HepG2 (cell line): ENCODE measurements around the gene ADAM19.

Experiments
- CBX2 ChIP-seq, 2 experiments: fragments of 200-600 bp in 1 of 2; sonication (generic); formaldehyde crosslinking in 1 of 2; IDR thresholded peaks; 2 replicates each; pipeline versions ENCODE4 v1.7.0 to v1.8.1; 2018 to 2022; ENCODE audit warnings: low read depth in 2 of 2, low read length in 1 of 2, mild to moderate bottlenecking in 1 of 2, missing genetic modification reagents in 1 of 2
- RELA ChIP-seq: sonication (generic); formaldehyde crosslinking; IDR thresholded peaks from 2 replicates; pipeline ENCODE4 v1.4.0; 2020; ENCODE audit warnings: missing genetic modification reagents
- RFX5 ChIP-seq: IDR thresholded peaks from 2 replicates; pipeline ENCODE4 v1.6.1; 2011; ENCODE audit warnings: low read depth, low read length, improper control_type of control experiment
- SMC3 ChIP-seq: IDR thresholded peaks from 2 replicates; pipeline ENCODE4 v1.6.1; 2011; ENCODE audit warnings: low read length, improper control_type of control experiment
- TF ChIP-seq, protein P1 (sequence below): sonication (generic); formaldehyde crosslinking; IDR thresholded peaks from 2 replicates; pipeline ENCODE4 v1.5.0; 2020; ENCODE audit warnings: mild to moderate bottlenecking, missing genetic modification reagents, moderate library complexity
- TF ChIP-seq, protein P2 (sequence below): sonication (generic); formaldehyde crosslinking; IDR thresholded peaks from 2 replicates; pipeline ENCODE4 v1.4.0; 2020; ENCODE audit warnings: missing genetic modification reagents, mild to moderate bottlenecking, borderline replicate concordance

DNA sequence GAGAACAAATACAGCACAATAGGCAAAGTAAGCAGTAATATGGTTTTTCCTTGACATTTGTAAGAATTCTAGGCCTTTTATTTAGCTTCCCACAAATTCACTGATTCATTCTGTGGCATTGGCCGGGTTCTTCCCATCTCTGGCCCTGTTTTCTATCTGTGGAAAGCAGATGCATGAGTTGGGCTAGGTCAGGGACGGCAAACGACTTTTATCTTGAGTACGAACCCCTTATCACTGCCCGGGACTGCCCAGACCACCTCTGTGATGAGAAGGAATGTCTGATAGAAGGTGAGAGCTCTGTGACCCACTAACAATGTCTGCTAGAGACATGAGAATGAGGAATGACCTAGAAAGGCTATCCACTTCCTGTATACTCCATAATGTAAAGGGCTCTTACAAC lies 35.4 kb upstream of the ADAM19 start:
- no peak for TF ChIP-seq CBX2 (IDR thresholded peaks at IDR 0.05; ENCODE audit: low read depth, low read length)
- no peak for TF ChIP-seq CBX2 (CRISPR knock-in tag; IDR thresholded peaks at IDR 0.05; ENCODE audit: low read depth)
- TF ChIP-seq, protein P1, sequence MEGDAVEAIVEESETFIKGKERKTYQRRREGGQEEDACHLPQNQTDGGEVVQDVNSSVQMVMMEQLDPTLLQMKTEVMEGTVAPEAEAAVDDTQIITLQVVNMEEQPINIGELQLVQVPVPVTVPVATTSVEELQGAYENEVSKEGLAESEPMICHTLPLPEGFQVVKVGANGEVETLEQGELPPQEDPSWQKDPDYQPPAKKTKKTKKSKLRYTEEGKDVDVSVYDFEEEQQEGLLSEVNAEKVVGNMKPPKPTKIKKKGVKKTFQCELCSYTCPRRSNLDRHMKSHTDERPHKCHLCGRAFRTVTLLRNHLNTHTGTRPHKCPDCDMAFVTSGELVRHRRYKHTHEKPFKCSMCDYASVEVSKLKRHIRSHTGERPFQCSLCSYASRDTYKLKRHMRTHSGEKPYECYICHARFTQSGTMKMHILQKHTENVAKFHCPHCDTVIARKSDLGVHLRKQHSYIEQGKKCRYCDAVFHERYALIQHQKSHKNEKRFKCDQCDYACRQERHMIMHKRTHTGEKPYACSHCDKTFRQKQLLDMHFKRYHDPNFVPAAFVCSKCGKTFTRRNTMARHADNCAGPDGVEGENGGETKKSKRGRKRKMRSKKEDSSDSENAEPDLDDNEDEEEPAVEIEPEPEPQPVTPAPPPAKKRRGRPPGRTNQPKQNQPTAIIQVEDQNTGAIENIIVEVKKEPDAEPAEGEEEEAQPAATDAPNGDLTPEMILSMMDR (CRISPR knock-in tag), result no peak
- TF ChIP-seq SMC3, result no peak
- TF ChIP-seq, protein P2, sequence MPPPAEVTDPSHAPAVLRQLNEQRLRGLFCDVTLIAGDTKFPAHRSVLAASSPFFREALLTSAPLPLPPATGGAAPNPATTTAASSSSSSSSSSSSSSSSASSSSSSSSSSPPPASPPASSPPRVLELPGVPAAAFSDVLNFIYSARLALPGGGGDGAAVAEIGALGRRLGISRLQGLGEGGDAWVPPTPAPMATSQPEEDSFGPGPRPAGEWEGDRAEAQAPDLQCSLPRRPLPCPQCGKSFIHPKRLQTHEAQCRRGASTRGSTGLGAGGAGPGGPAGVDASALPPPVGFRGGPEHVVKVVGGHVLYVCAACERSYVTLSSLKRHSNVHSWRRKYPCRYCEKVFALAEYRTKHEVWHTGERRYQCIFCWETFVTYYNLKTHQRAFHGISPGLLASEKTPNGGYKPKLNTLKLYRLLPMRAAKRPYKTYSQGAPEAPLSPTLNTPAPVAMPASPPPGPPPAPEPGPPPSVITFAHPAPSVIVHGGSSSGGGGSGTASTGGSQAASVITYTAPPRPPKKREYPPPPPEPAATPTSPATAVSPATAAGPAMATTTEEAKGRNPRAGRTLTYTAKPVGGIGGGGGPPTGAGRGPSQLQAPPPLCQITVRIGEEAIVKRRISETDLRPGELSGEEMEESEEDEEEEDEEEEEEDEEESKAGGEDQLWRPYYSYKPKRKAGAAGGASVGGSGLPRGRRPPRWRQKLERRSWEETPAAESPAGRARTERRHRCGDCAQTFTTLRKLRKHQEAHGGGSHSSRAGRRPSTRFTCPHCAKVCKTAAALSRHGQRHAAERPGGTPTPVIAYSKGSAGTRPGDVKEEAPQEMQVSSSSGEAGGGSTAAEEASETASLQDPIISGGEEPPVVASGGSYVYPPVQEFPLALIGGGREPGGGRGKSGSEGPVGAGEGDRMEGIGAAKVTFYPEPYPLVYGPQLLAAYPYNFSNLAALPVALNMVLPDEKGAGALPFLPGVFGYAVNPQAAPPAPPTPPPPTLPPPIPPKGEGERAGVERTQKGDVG, result no peak
- no peak for TF ChIP-seq RFX5
- TF ChIP-seq RELA, result no peak
